ENCODE data around the gene PRRC1. TPM values are rescaled to one million over a fixed set of nuclear protein-coding genes. Genes with fewer than 3 reads are reported as not detected.
A peak's percentile ranks its signal among the peaks of the same experiment; 100 is the strongest.

The PRRC1 gene
- total RNA-seq, result 10 to 100 TPM; 30.4 to 42.5 TPM

GRCh38 chr5:127517480-127518318, at the start of gene PRRC1:
TSS of gene PRRC1 (plus strand) at chr5:127517640. CDS start at chr5:127523480, 5,840 bp downstream.
- Mint-ChIP-seq H3K9me3 (peaks cover 12 to 21% of the 10 kb centered on the region in 2 donors), H3K27ac (peak within 1 kb of the TSS; percentile 56 to 93), H3K36me3 (peaks cover 28 to 36% of the 10 kb centered on the region in 2 donors)
- DNase-seq (ENCODE audit: low spot score in 2 of 2), result peak; percentile 75 to 80
- ATAC-seq, result peak; percentile 93 to 98

- no peak overlapping the region for H3K27ac Mint-ChIP-seq
Observed at GRCh38 chr5:127471211-127471610, 46.2 kb upstream of the PRRC1 start.

GRCh38 chr5:127472700-127473099, 44.7 kb upstream of the PRRC1 start:
- no peaks in the 10 kb centered on the region for H3K9me3 Mint-ChIP-seq
- H3K27ac Mint-ChIP-seq, result no peak overlapping the region
- no peaks in the 10 kb centered on the region for H3K36me3 Mint-ChIP-seq
- ATAC-seq, result no peak
- no peak for DNase-seq (ENCODE audit: low spot score in 2 of 2)

More at GRCh38 chr5:127471211-127471610, 46.2 kb upstream of the PRRC1 start:
- H3K9me3 Mint-ChIP-seq, result no peaks in the 10 kb centered on the region
- DNase-seq (ENCODE audit: low spot score in 2 of 2) (no peak), ATAC-seq (no peak)
- H3K36me3 Mint-ChIP-seq, result no peaks in the 10 kb centered on the region

- Mint-ChIP-seq H3K36me3 (no peaks in the 10 kb centered on the region), H3K9me3 (no peaks in the 10 kb centered on the region), H3K27ac (no peak overlapping the region)
- ATAC-seq (no peak), DNase-seq (ENCODE audit: low spot score in 2 of 2) (no peak)
Observed at GRCh38 chr5:127486471-127486870, 31.0 kb upstream of the PRRC1 start.

GRCh38 chr5:127492854-127493738, 24.3 kb upstream of the PRRC1 start:
- ATAC-seq, result peak; percentile 28 to 51
- no peaks in the 10 kb centered on the region for H3K9me3 Mint-ChIP-seq
- DNase-seq (ENCODE audit: low spot score in 2 of 2), result peak in 1 of 2 donors; percentile 6
- no peaks in the 10 kb centered on the region for H3K36me3 Mint-ChIP-seq
- H3K27ac Mint-ChIP-seq, result no peak overlapping the region

GRCh38 chr5:127498548-127498947, 18.9 kb upstream of the PRRC1 start:
- no peaks in the 10 kb centered on the region for H3K9me3 Mint-ChIP-seq
- DNase-seq (ENCODE audit: low spot score in 2 of 2), result no peak
- no peaks in the 10 kb centered on the region for H3K36me3 Mint-ChIP-seq

GRCh38 chr5:127505905-127506304, 11.5 kb upstream of the PRRC1 start:
- ATAC-seq, result no peak
- Mint-ChIP-seq H3K9me3 (no peaks in the 10 kb centered on the region), H3K36me3 (no peaks in the 10 kb centered on the region)

More at GRCh38 chr5:127498548-127498947, 18.9 kb upstream of the PRRC1 start:
- no peak overlapping the region for H3K27ac Mint-ChIP-seq
- no peak for ATAC-seq

GRCh38 chr5:127506616-127507015, 10.8 kb upstream of the PRRC1 start:
- Mint-ChIP-seq H3K27ac (peak overlapping the region in 1 of 2 donors; percentile 22), H3K36me3 (no peaks in the 10 kb centered on the region), H3K9me3 (no peaks in the 10 kb centered on the region)
- ATAC-seq (no peak), DNase-seq (ENCODE audit: low spot score in 2 of 2) (no peak)

More at GRCh38 chr5:127505905-127506304, 11.5 kb upstream of the PRRC1 start:
- no peak overlapping the region for H3K27ac Mint-ChIP-seq
- no peak for DNase-seq (ENCODE audit: low spot score in 2 of 2)

- no peak for DNase-seq (ENCODE audit: low spot score in 2 of 2)
- ATAC-seq, result no peak
- H3K27ac Mint-ChIP-seq, result no peak overlapping the region
- H3K9me3 Mint-ChIP-seq, result no peaks in the 10 kb centered on the region
- no peaks in the 10 kb centered on the region for H3K36me3 Mint-ChIP-seq
Observed at GRCh38 chr5:127508644-127509373, 8.6 kb upstream of the PRRC1 start.

GRCh38 chr5:127513408-127513970, 4.0 kb upstream of the PRRC1 start:
- no peak for ATAC-seq
- no peak for DNase-seq (ENCODE audit: low spot score in 2 of 2)
- Mint-ChIP-seq H3K36me3 (peaks cover 0 to 8% of the 10 kb centered on the region in 2 donors), H3K27ac (no peak overlapping the region), H3K9me3 (no peaks in the 10 kb centered on the region)

GRCh38 chr5:127514816-127515215, 2.6 kb upstream of the PRRC1 start:
- no peak overlapping the region for H3K27ac Mint-ChIP-seq
- DNase-seq (ENCODE audit: low spot score in 2 of 2), result no peak
- ATAC-seq, result no peak
- H3K9me3 Mint-ChIP-seq, result peaks cover 0 to 3% of the 10 kb centered on the region in 2 donors
- H3K36me3 Mint-ChIP-seq, result peaks cover 6 to 14% of the 10 kb centered on the region in 2 donors

GRCh38 chr5:127515693-127516440, 1.6 kb upstream of the PRRC1 start:
- Mint-ChIP-seq H3K36me3 (peaks cover 17 to 24% of the 10 kb centered on the region in 2 donors), H3K9me3 (peaks cover 4 to 10% of the 10 kb centered on the region in 2 donors), H3K27ac (no peak overlapping the region)
- DNase-seq (ENCODE audit: low spot score in 2 of 2) (no peak), ATAC-seq (no peak)

- H3K27ac Mint-ChIP-seq, result peak overlapping the region in 1 of 2 donors; percentile 93
- ATAC-seq (peak; percentile 47 to 73), DNase-seq (ENCODE audit: low spot score in 2 of 2) (peak in 1 of 2 donors; percentile 61)
- H3K36me3 Mint-ChIP-seq, result peaks cover 28 to 36% of the 10 kb centered on the region in 2 donors
- H3K9me3 Mint-ChIP-seq, result peaks cover 12 to 21% of the 10 kb centered on the region in 2 donors
Observed at GRCh38 chr5:127517110-127517479, 345 bp upstream of the PRRC1 start.

- DNase-seq (ENCODE audit: low spot score in 2 of 2), result no peak
- Mint-ChIP-seq H3K36me3 (peaks cover 30 to 36% of the 10 kb centered on the region in 2 donors), H3K27ac (peak overlapping the region; percentile 19 to 93), H3K9me3 (peaks cover 12 to 21% of the 10 kb centered on the region in 2 donors)
- no peak for ATAC-seq
Observed at GRCh38 chr5:127518319-127518621, 830 bp downstream of the PRRC1 start.

GRCh38 chr5:127519527-127519926, 2.1 kb downstream of the PRRC1 start:
- Mint-ChIP-seq H3K27ac (no peak overlapping the region), H3K36me3 (peaks cover 39 to 42% of the 10 kb centered on the region in 2 donors), H3K9me3 (peaks cover 12 to 21% of the 10 kb centered on the region in 2 donors)
- no peak for DNase-seq (ENCODE audit: low spot score in 2 of 2)
- no peak for ATAC-seq
